ENCODE data around the gene OR5AU1. TPM values are rescaled to one million over a fixed set of nuclear protein-coding genes. Genes with fewer than 3 reads are reported as not detected.

OR5AU1 gene
- polyA plus RNA-seq, 1 donor (not counting 4 experiments of a cell fraction or from before 2014, with no cell fraction given), result not detected

- Histone ChIP-seq H3K27ac (ENCODE audit: control insufficient read depth, insufficient read depth, low read length) (no peak overlapping the region), H3K36me3 (ENCODE audit: control insufficient read depth in 2 of 2, extremely low read depth in 1 of 2, insufficient read depth in 2 of 2, low read length in 2 of 2) (no peaks in the 10 kb centered on the region), H2AFZ (ENCODE audit: control insufficient read depth, low read length) (peak overlapping the region; percentile 59), H3K4me1 (ENCODE audit: control insufficient read depth, extremely low read depth, insufficient read depth, low read length) (peaks cover 35% of the 10 kb centered on the region), H3K9me3 (ENCODE audit: control insufficient read depth, low read depth, low read length) (no peaks in the 10 kb centered on the region), H3K79me2 (ENCODE audit: control insufficient read depth, insufficient read depth, low read length) (no peaks in the 10 kb centered on the region), H4K20me1 (ENCODE audit: control insufficient read depth, extremely low read depth, insufficient read depth, low read length) (no peaks in the 10 kb centered on the region), H3K4me3 (ENCODE audit: control insufficient read depth in 2 of 3, extremely low read depth in 1 of 3, insufficient read depth in 2 of 3, low read depth in 1 of 3, low read length in 3 of 3) (no peak overlapping the region), H3K9me1 (ENCODE audit: control insufficient read depth, extremely low read depth, insufficient read depth, low read length) (no peaks in the 10 kb centered on the region), H3K9ac (ENCODE audit: control insufficient read depth, extremely low read depth, insufficient read depth, low read length) (no peak overlapping the region), H3K4me2 (ENCODE audit: control insufficient read depth, extremely low read depth, insufficient read depth, low read depth, low read length) (no peak overlapping the region), H3K27me3 (ENCODE audit: control insufficient read depth, extremely low read depth, insufficient read depth, low read length) (no peaks in the 10 kb centered on the region)
- no peak for DNase-seq (ENCODE audit: low read depth, low spot score)
- FAIRE-seq, result peak; percentile 23
- dilution Hi-C loops (cut with MboI; ENCODE audit: extremely low pct_ligation_motif_present, low sequenced_read_pairs), result no loop called here
- TF ChIP-seq CTCF (optimal IDR thresholded peaks at IDR 0.05 in 1 of 3, IDR thresholded peaks at IDR 0.05 in 1 of 3, conservative IDR thresholded peaks at IDR 0.05 in 1 of 3; ENCODE audit: extremely low read depth in 1 of 3, insufficient read depth in 2 of 3, low read length in 3 of 3) (no peak), EZH2 (IDR thresholded peaks at IDR 0.05; ENCODE audit: low read length) (no peak)
Observed at GRCh38 chr14:21109377-21110138, 46.3 kb downstream of the OR5AU1 start.

DNA sequence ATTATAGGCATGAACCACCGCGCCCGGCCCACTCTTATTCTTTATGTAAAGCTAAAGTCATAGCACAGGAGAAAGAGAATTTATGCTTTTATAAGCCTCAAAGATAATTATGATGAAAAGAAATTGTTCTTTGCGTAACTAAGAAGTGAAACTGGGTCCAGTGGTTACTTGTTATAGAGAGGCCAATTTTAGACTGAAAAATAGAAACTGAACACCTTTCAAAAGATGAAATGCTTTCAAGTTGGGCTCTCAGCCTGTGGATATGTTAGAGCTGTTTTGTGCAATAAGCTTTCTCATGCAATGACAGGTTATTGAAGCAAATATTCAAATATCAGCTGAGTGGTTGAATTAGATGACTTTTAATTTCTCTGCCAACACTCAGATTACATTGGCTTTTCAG is 47.1 kb downstream of the OR5AU1 start:
- DNase-seq (ENCODE audit: low read depth, low spot score) (no peak), FAIRE-seq (no peak)
- no peaks in the 10 kb centered on the region for H3K27me3 ChIP-seq (ENCODE audit: control insufficient read depth, extremely low read depth, insufficient read depth, low read length)
- no peaks in the 10 kb centered on the region for H3K79me2 ChIP-seq (ENCODE audit: control insufficient read depth, insufficient read depth, low read length)
- H2AFZ ChIP-seq (ENCODE audit: control insufficient read depth, low read length), result no peak overlapping the region
- no peaks in the 10 kb centered on the region for H3K9me1 ChIP-seq (ENCODE audit: control insufficient read depth, extremely low read depth, insufficient read depth, low read length)
- dilution Hi-C loops (cut with MboI; ENCODE audit: extremely low pct_ligation_motif_present, low sequenced_read_pairs), result no loop called here
- H3K36me3 ChIP-seq (ENCODE audit: control insufficient read depth in 2 of 2, extremely low read depth in 1 of 2, insufficient read depth in 2 of 2, low read length in 2 of 2), result no peaks in the 10 kb centered on the region
- H3K4me3 ChIP-seq (ENCODE audit: control insufficient read depth in 2 of 3, extremely low read depth in 1 of 3, insufficient read depth in 2 of 3, low read depth in 1 of 3, low read length in 3 of 3), result no peak overlapping the region
- no peak overlapping the region for H3K27ac ChIP-seq (ENCODE audit: control insufficient read depth, insufficient read depth, low read length)
- H3K9ac ChIP-seq (ENCODE audit: control insufficient read depth, extremely low read depth, insufficient read depth, low read length), result no peak overlapping the region
- no peak overlapping the region for H3K4me2 ChIP-seq (ENCODE audit: control insufficient read depth, extremely low read depth, insufficient read depth, low read depth, low read length)
- no peaks in the 10 kb centered on the region for H3K9me3 ChIP-seq (ENCODE audit: control insufficient read depth, low read depth, low read length)
- no peaks in the 10 kb centered on the region for H4K20me1 ChIP-seq (ENCODE audit: control insufficient read depth, extremely low read depth, insufficient read depth, low read length)
- TF ChIP-seq EZH2 (IDR thresholded peaks at IDR 0.05; ENCODE audit: low read length), result no peak
- no peak for TF ChIP-seq CTCF (optimal IDR thresholded peaks at IDR 0.05 in 1 of 3, IDR thresholded peaks at IDR 0.05 in 1 of 3, conservative IDR thresholded peaks at IDR 0.05 in 1 of 3; ENCODE audit: extremely low read depth in 1 of 3, insufficient read depth in 2 of 3, low read length in 3 of 3)
- peaks cover 40% of the 10 kb centered on the region for H3K4me1 ChIP-seq (ENCODE audit: control insufficient read depth, extremely low read depth, insufficient read depth, low read length)

Data from keratinocyte (primary cell).